Mesendoderm (in vitro differentiated cells): ENCODE measurements around the gene SUPT5H.

Experiments
- DNase-seq: peaks from one replicate; pipeline ENCODE4 v3.0.0; 2013
- H2AK5ac ChIP-seq: 2 replicates; pipeline ENCODE4 v1.6.1; 2013; ENCODE audit warnings: low read length, inconsistent platforms
- H2BK120ac ChIP-seq: 2 replicates; pipeline ENCODE4 v1.6.1; 2013; ENCODE audit warnings: low read depth, mild to moderate bottlenecking, low read length, moderate library complexity, mixed read lengths
- H2BK15ac ChIP-seq: replicated peaks from 2 replicates; pipeline ENCODE4 v1.6.1; 2013; ENCODE audit warnings: low read depth, mild to moderate bottlenecking, moderate library complexity
- H2BK5ac ChIP-seq: 2 replicates; pipeline ENCODE4 v1.6.1; 2013; ENCODE audit warnings: low read length, inconsistent platforms
- H3K18ac ChIP-seq: 2 replicates; pipeline ENCODE4 v1.6.1; 2013; ENCODE audit warnings: mild to moderate bottlenecking, low read length, mixed read lengths
- H3K23ac ChIP-seq: one replicate; pipeline ENCODE4 v1.6.1; 2013; ENCODE audit warnings: low read length
- H3K27ac ChIP-seq: 2 replicates; pipeline ENCODE4 v1.5.1; 2013; ENCODE audit warnings: low read depth, mild to moderate bottlenecking, inconsistent platforms, low read length, moderate library complexity
- H3K27me3 ChIP-seq: 2 replicates; pipeline ENCODE4 v1.6.1; 2013; ENCODE audit warnings: low read length, control low read depth, mild to moderate bottlenecking, inconsistent platforms; ENCODE audit not compliant: insufficient read depth, poor library complexity
- H3K36me3 ChIP-seq: 2 replicates; pipeline ENCODE4 v1.6.1; 2013; ENCODE audit warnings: low read length, inconsistent platforms; ENCODE audit not compliant: control insufficient read depth, insufficient read depth
- H3K4ac ChIP-seq: one replicate; pipeline ENCODE4 v1.6.1; 2013; ENCODE audit warnings: low read depth, mild to moderate bottlenecking, low read length, moderate library complexity
- H3K4me1 ChIP-seq: 2 replicates; pipeline ENCODE4 v1.6.1; 2013; ENCODE audit warnings: low read depth, low read length, inconsistent platforms; ENCODE audit not compliant: control insufficient read depth
- H3K4me2 ChIP-seq: 2 replicates; pipeline ENCODE4 v1.6.1; 2013; ENCODE audit warnings: low read length
- H3K4me3 ChIP-seq: 2 replicates; pipeline ENCODE4 v1.5.1; 2013; ENCODE audit warnings: mild to moderate bottlenecking, low read length
- H3K56ac ChIP-seq: one replicate; pipeline ENCODE4 v1.6.1; 2013; ENCODE audit warnings: low read length
- H3K79me1 ChIP-seq: 2 replicates; pipeline ENCODE4 v1.6.1; 2013; ENCODE audit warnings: low read length, inconsistent platforms
- H3K79me2 ChIP-seq: 2 replicates; pipeline ENCODE4 v1.6.1; 2013; ENCODE audit warnings: mild to moderate bottlenecking, low read length; ENCODE audit not compliant: control insufficient read depth, insufficient read depth
- H3K9ac ChIP-seq: 2 replicates; pipeline ENCODE4 v1.6.1; 2013; ENCODE audit warnings: low read length, inconsistent platforms
- H4K5ac ChIP-seq: one replicate; pipeline ENCODE4 v1.6.1; 2013; ENCODE audit warnings: low read length
- H4K8ac ChIP-seq: one replicate; pipeline ENCODE4 v1.6.1; 2013; ENCODE audit warnings: low read depth, mild to moderate bottlenecking, control low read depth, low read length, moderate library complexity
- WGBS: extraction: QIAGEN DNeasy Blood & Tissue Kit; methylation state at CpG from one replicate; pipeline ENCODE4 v1.1.7; 2013; ENCODE audit warnings: low lambda C conversion rate, missing lambda C conversion rate; ENCODE audit not compliant: insufficient coverage; ENCODE audit errors: extremely low coverage; 5-methylcytosine and 5-hydroxymethylcytosine counted together

The SUPT5H gene

GRCh38 chr19:39401070-39401548 lies 44.3 kb upstream of the SUPT5H start:
- Histone ChIP-seq H3K27me3 (no peaks in the 10 kb centered on the region), H3K23ac (no peak overlapping the region), H2BK5ac (no peak overlapping the region), H3K36me3 (no peaks in the 10 kb centered on the region), H4K8ac (no peak overlapping the region), H3K56ac (peak overlapping the region; percentile 87), H3K27ac (no peak overlapping the region), H3K4me2 (no peak overlapping the region), H4K5ac (no peak overlapping the region), H3K79me2 (no peaks in the 10 kb centered on the region), H3K18ac (no peak overlapping the region), H3K4ac (no peak overlapping the region), H3K4me1 (peaks cover 12% of the 10 kb centered on the region), H3K79me1 (no peaks in the 10 kb centered on the region), H2BK120ac (no peak overlapping the region), H2AK5ac (peak overlapping the region; percentile 43), H3K4me3 (no peak overlapping the region), H3K9ac (peak overlapping the region; percentile 28), H2BK15ac (no peak overlapping the region)
- DNase-seq, result no peak
- WGBS, result no CpG with 5 or more reads among the region's 4 CpGs

GRCh38 chr19:39401549-39402345 lies 43.6 kb upstream of the SUPT5H start:
- Histone ChIP-seq H2BK120ac (no peak overlapping the region), H4K5ac (no peak overlapping the region), H3K4me2 (peak overlapping the region; percentile 63), H3K23ac (peak overlapping the region; percentile 18), H3K79me1 (no peaks in the 10 kb centered on the region), H3K27ac (peak overlapping the region; percentile 9), H3K18ac (no peak overlapping the region), H2AK5ac (peak overlapping the region; percentile 19), H3K36me3 (no peaks in the 10 kb centered on the region), H4K8ac (no peak overlapping the region), H2BK15ac (no peak overlapping the region), H3K27me3 (no peaks in the 10 kb centered on the region), H2BK5ac (no peak overlapping the region), H3K79me2 (peaks cover under 1% of the 10 kb centered on the region), H3K4ac (no peak overlapping the region), H3K9ac (peak overlapping the region; percentile 67), H3K4me3 (no peak overlapping the region), H3K4me1 (peaks cover 12% of the 10 kb centered on the region), H3K56ac (peak overlapping the region; percentile 87)
- WGBS, result no CpG with 5 or more reads among the region's 25 CpGs
- peak; percentile 70 for DNase-seq

DNA sequence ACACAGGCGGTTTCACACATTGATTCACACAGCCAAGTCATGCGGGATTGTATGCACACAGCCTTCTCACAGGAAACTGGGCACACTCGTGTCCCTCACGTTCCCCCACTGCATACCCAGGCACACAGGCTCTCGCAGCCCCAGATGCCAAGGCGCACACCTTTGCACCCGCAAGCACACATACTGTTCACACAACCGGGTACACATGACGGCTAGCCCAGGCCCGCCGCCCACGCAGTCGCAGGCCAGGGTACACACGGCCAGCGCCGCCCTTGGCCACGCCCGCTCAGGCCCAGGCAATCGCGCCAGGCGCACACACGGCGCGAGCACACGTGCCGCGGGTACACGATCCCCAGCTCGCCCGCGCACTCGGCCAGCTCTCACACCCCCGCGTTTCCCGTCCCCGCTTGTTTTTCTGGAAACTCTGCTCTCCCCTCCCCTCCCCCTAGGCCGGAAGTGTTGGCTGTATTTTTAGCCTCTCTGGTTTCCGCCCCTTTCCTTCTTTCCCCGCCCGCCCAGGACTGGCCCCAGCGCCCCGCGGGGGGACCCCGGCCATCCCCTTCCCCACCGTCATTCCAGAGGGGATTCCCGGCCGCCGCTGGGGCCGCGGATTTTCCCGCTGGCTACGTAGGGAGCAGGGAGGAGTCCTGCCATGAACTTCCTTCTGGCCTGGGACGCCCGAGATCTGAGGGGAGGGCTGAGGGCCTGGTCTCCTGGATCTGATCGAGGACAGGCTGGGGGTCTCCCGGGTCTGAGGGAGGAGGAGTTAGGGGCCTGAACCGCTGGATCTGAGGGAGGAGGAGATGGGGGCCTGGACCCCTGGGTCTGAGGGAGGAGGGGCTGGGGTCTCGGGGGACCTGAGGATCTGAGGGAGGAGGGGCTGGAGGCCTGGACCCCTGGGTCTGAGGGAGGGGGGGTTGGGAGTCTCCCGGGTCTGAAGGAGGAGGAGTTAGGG lies 42.8 kb upstream of the SUPT5H start:
- H3K79me1 ChIP-seq, result no peaks in the 10 kb centered on the region
- H3K9ac ChIP-seq, result peak overlapping the region; percentile 67
- peak overlapping the region; percentile 19 for H2AK5ac ChIP-seq
- peak overlapping the region; percentile 88 for H4K8ac ChIP-seq
- H3K79me2 ChIP-seq, result peaks cover 9% of the 10 kb centered on the region
- peak; percentile 95 for DNase-seq
- H3K36me3 ChIP-seq, result no peaks in the 10 kb centered on the region
- H3K18ac ChIP-seq, result peak overlapping the region; percentile 98
- H3K4me2 ChIP-seq, result peak overlapping the region; percentile 63
- peaks cover 12% of the 10 kb centered on the region for H3K4me1 ChIP-seq
- H3K27me3 ChIP-seq, result no peaks in the 10 kb centered on the region
- no peak overlapping the region for H3K23ac ChIP-seq
- peak overlapping the region; percentile 87 for H3K56ac ChIP-seq
- H2BK5ac ChIP-seq, result peak overlapping the region; percentile 86
- peak overlapping the region; percentile 2 for H3K4me3 ChIP-seq
- peak overlapping the region; percentile 76 for H2BK15ac ChIP-seq
- peak overlapping the region; percentile 99 for H3K4ac ChIP-seq
- WGBS, result no CpG with 5 or more reads among the region's 59 CpGs
- peak overlapping the region; percentile 94 for H3K27ac ChIP-seq
- H4K5ac ChIP-seq, result no peak overlapping the region
- H2BK120ac ChIP-seq, result peak overlapping the region; percentile 92

- Histone ChIP-seq H2AK5ac (no peak overlapping the region), H3K79me2 (peaks cover 19% of the 10 kb centered on the region), H3K4me3 (no peak overlapping the region), H4K8ac (peak overlapping the region; percentile 88), H3K27ac (peak overlapping the region; percentile 94), H2BK15ac (peak overlapping the region; percentile 76), H3K27me3 (no peaks in the 10 kb centered on the region), H3K4ac (peak overlapping the region; percentile 99), H3K4me1 (peaks cover 12% of the 10 kb centered on the region), H3K9ac (peak overlapping the region; percentile 67), H2BK120ac (peak overlapping the region; percentile 92), H3K36me3 (no peaks in the 10 kb centered on the region), H3K23ac (no peak overlapping the region), H2BK5ac (peak overlapping the region; percentile 86), H3K4me2 (peak overlapping the region; percentile 32), H3K18ac (peak overlapping the region; percentile 98), H4K5ac (no peak overlapping the region), H3K79me1 (no peaks in the 10 kb centered on the region), H3K56ac (peak overlapping the region; percentile 87)
- WGBS, result no CpG with 5 or more reads among the region's 43 CpGs
- DNase-seq, result peak; percentile 96
Measured at GRCh38 chr19:39403331-39404312, 41.8 kb upstream of the SUPT5H start.
